GM12874 (cell line): ENCODE measurements around the gene RNF227.

Source experiments
- CTCF ChIP-seq: IDR thresholded peaks from 2 replicates; pipeline ENCODE4 v1.5.1; 2011; ENCODE audit warnings: low read depth, mild to moderate bottlenecking, control low read depth, low read length, moderate library complexity; ENCODE audit not compliant: insufficient read depth

The RNF227 gene

GRCh38 chr17:7887038-7887481 is 29.0 kb downstream of the RNF227 start:
- TF ChIP-seq CTCF, result no peak

- 0 out of 2 replicates have a peak, but pooled peaks have one; percentile 16 for TF ChIP-seq CTCF
Measured at GRCh38 chr17:7886227-7887037, 29.7 kb downstream of the RNF227 start.

- no peak for TF ChIP-seq CTCF
Measured at GRCh38 chr17:7885367-7886226, 30.5 kb downstream of the RNF227 start.

- TF ChIP-seq CTCF, result no peak
Measured at GRCh38 chr17:7884581-7885366, 31.3 kb downstream of the RNF227 start.

GRCh38 chr17:7883781-7884386 is 32.2 kb downstream of the RNF227 start:
- no peak for TF ChIP-seq CTCF

- no peak for TF ChIP-seq CTCF
Measured at GRCh38 chr17:7882629-7883028, 33.5 kb downstream of the RNF227 start.
